HG02642 (cell line): ENCODE measurements around the gene CYP24A1.

Experiments
- ATAC-seq: cut with Tn5 transposase; IDR thresholded peaks from one replicate; pipeline ENCODE4 v1.9.1; 2021; ENCODE audit warnings: mild to moderate bottlenecking; ENCODE audit not compliant: unreplicated experiment, poor library complexity

CYP24A1 gene

GRCh38 chr20:54204063-54204462 lies 30.3 kb upstream of the CYP24A1 start:
- ATAC-seq: no peak

- ATAC-seq: no peak
Measured at GRCh38 chr20:54203281-54203680, 29.5 kb upstream of the CYP24A1 start.

- ATAC-seq: no peak
Measured at GRCh38 chr20:54201268-54201846, 27.6 kb upstream of the CYP24A1 start.

- ATAC-seq: no peak
Measured at GRCh38 chr20:54200487-54201267, 26.9 kb upstream of the CYP24A1 start.

- ATAC-seq: peak; percentile 60
Measured at GRCh38 chr20:54199721-54200176, 26.0 kb upstream of the CYP24A1 start.

GRCh38 chr20:54199283-54199682 lies 25.5 kb upstream of the CYP24A1 start:
- ATAC-seq: no peak

- ATAC-seq: no peak
Measured at GRCh38 chr20:54197621-54198604, 24.1 kb upstream of the CYP24A1 start.

GRCh38 chr20:54195483-54196472 lies 22.0 kb upstream of the CYP24A1 start:
- no peak for ATAC-seq

GRCh38 chr20:54194724-54195438 lies 21.1 kb upstream of the CYP24A1 start:
- ATAC-seq: no peak

GRCh38 chr20:54193817-54194216 lies 20.0 kb upstream of the CYP24A1 start:
- ATAC-seq: no peak

- no peak for ATAC-seq
Measured at GRCh38 chr20:54190217-54190616, 16.4 kb upstream of the CYP24A1 start.

- ATAC-seq: no peak
Measured at GRCh38 chr20:54189630-54190029, 15.8 kb upstream of the CYP24A1 start.

GRCh38 chr20:54188132-54188849 lies 14.5 kb upstream of the CYP24A1 start:
- ATAC-seq: no peak

GRCh38 chr20:54184904-54185626 lies 11.3 kb upstream of the CYP24A1 start:
- ATAC-seq: no peak

- no peak for ATAC-seq
Measured at GRCh38 chr20:54184071-54184470, 10.3 kb upstream of the CYP24A1 start.

- no peak for ATAC-seq
Measured at GRCh38 chr20:54180931-54181330, 7.1 kb upstream of the CYP24A1 start.

GRCh38 chr20:54179946-54180345 lies 6.2 kb upstream of the CYP24A1 start:
- ATAC-seq: no peak

GRCh38 chr20:54178256-54178655 lies 4.5 kb upstream of the CYP24A1 start:
- no peak for ATAC-seq
